ENCODE measurements around the gene EVI2A. TPM values are rescaled to one million over a fixed set of nuclear protein-coding genes. Genes with fewer than 3 reads are reported as not detected.
"Not testable (repeated sequence)": the region's sequence is repeated elsewhere in the genome, so short reads cannot be mapped to it uniquely, and the experiment has no call there.

The EVI2A gene
- total and polyA plus RNA-seq, 4 donors, result 20.4 to 58.7 (median 34.5) TPM

DNA sequence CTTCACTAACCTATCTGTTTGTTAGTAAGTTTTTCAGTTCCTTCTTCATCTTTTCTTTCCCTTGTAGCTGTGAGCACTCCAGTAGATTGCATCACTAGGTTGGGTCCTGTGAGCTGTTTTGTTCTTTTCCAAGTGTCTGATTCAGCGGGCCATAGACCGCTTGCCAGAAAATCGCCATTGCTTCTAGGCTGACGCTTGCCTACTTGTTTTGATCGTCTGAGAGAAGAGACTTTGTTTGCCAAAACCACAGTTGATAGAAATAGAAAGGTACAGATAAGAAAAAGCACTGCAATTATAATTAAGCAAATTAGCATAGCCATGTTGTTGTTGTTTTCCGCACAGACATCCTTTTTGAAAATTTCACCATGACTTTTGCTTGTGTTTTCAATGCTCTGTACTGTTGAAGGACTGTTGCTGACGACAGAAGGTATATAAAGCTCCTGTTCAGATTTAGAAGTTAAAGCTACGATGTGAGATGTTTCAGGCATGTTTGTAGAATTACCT is 3.1 kb downstream of the EVI2A start:
- Histone ChIP-seq H3K27ac (ENCODE audit: low read depth, low read length) (peak overlapping the region; percentile 73), H3K27me3 (ENCODE audit: control insufficient read depth, insufficient read depth, low read length) (no peaks in the 10 kb centered on the region), H3K4me3 (ENCODE audit: low read depth, low read length) (peak overlapping the region; percentile 31), H3K4me1 (ENCODE audit: control insufficient read depth, insufficient read depth, low read length) (no peaks in the 10 kb centered on the region), H3K9me3 (ENCODE audit: control insufficient read depth, insufficient read depth, low read length) (no peaks in the 10 kb centered on the region), H3K36me3 (ENCODE audit: control insufficient read depth, insufficient read depth, low read length) (no peaks in the 10 kb centered on the region)
- DNase-seq (ENCODE audit: low read depth in 4 of 6, low spot score in 6 of 6), result peak in 4 of 6 donors; percentile 33 to 86 (median 66)
- WGBS (ENCODE audit: insufficient coverage), result 50% methylated on average over 2 of the region's 8 CpGs

DNA sequence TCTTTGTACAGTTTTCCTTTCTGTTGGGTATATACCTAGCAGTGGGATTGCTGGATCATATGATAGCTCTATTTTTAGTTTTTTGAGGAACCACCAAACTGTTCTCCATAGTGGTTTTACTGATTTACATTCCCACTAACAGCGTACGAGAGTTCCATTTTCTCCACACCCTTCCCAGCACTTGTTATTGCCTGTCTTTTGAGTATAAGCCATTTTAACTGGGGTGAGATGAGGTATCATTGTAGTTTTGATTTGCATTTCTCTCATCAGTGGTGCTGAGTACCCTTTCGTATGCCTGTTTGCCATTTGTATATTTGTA is 6.7 kb downstream of the EVI2A start:
- Histone ChIP-seq H3K4me1 (ENCODE audit: control insufficient read depth, insufficient read depth, low read length) (no peaks in the 10 kb centered on the region), H3K36me3 (ENCODE audit: control insufficient read depth, insufficient read depth, low read length) (no peaks in the 10 kb centered on the region), H3K27me3 (ENCODE audit: control insufficient read depth, insufficient read depth, low read length) (no peaks in the 10 kb centered on the region), H3K27ac (ENCODE audit: low read depth, low read length) (no peak overlapping the region), H3K9me3 (ENCODE audit: control insufficient read depth, insufficient read depth, low read length) (no peaks in the 10 kb centered on the region), H3K4me3 (ENCODE audit: low read depth, low read length) (no peak overlapping the region)
- no peak for DNase-seq (ENCODE audit: low read depth in 4 of 6, low spot score in 6 of 6)
- no CpG with 5 or more reads among the region's 3 CpGs for WGBS (ENCODE audit: insufficient coverage)

DNA sequence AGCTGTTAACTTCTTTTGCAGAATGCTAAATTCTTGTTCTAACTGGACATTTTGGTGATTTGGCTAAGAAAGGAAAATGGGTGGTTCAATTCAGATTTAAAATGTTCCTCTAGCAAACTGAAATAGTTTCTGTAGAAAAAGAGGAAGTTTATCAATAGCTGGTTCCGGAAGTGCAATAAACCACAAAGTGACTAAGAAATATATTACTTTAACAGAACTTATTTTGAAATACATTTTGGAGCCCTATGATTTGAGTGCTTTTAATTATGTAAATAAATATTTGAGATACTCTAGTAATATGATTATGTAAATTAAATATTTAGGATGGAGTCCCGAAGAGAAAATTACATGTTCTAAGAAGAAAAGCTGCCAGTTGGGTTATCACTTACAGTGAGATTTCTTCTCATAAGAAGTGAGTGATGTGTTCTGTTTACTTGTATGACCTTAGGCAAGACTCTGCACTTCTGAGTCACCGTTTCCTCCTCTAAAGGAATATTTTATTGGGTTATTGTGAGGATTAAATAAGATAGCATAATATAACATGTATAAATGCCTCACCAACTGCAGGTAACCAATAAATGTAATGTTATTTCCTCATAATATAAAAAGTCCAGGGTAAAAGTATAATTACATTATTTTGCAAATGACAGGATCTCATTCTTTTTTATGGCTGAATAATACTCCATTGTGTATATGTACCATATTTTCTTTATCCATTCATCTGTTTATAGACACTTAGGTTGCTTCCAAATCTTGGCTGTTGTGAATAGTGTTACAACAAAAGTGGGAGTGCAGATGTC is 7.2 kb downstream of the EVI2A start, which contains the start of gene EVI2B:
TSS of gene EVI2B (minus strand) at position 73 of the 800 bp plus-strand sequence. CDS start 8,445 bp downstream, outside the sequence.
- H3K36me3 ChIP-seq (ENCODE audit: control insufficient read depth, insufficient read depth, low read length), result no peaks in the 10 kb centered on the region
- H3K9me3 ChIP-seq (ENCODE audit: control insufficient read depth, insufficient read depth, low read length), result no peaks in the 10 kb centered on the region
- no CpG with 5 or more reads among the region's 3 CpGs for WGBS (ENCODE audit: insufficient coverage)
- no peak within 1 kb of the TSS for H3K27ac ChIP-seq (ENCODE audit: low read depth, low read length)
- no peak for DNase-seq (ENCODE audit: low read depth in 4 of 6, low spot score in 6 of 6)
- H3K27me3 ChIP-seq (ENCODE audit: control insufficient read depth, insufficient read depth, low read length), result no peaks in the 10 kb centered on the region
- H3K4me3 ChIP-seq (ENCODE audit: low read depth, low read length), result no peak within 1 kb of the TSS
- no peaks in the 10 kb centered on the region for H3K4me1 ChIP-seq (ENCODE audit: control insufficient read depth, insufficient read depth, low read length)

DNA sequence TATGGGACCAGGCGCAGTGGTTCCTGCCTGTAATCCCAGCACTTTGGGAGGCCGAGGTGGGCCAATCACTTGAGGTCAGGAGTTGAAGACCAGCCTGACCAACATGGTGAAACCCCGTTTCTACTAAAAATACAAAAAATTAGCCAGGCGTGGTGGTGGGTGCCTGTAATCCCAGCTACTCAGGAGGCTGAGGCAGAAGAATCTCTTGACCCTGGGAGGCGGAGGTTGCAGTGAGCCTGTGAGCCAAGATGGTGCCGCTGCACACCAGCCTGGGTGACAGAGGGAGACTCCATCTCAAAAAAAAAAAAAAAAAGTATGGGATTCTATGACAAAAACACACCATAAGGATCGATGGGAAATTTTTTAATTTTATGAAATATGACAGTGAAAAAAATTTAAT is 9.2 kb downstream of the EVI2A start:
- H3K4me3 ChIP-seq (ENCODE audit: low read depth, low read length); H3K4me1 ChIP-seq (ENCODE audit: control insufficient read depth, insufficient read depth, low read length); H3K27me3 ChIP-seq (ENCODE audit: control insufficient read depth, insufficient read depth, low read length); H3K9me3 ChIP-seq (ENCODE audit: control insufficient read depth, insufficient read depth, low read length); DNase-seq (ENCODE audit: low read depth in 4 of 6, low spot score in 6 of 6); H3K36me3 ChIP-seq (ENCODE audit: control insufficient read depth, insufficient read depth, low read length); H3K27ac ChIP-seq (ENCODE audit: low read depth, low read length): not testable (repeated sequence)
- WGBS (ENCODE audit: insufficient coverage), result 95% methylated on average over 4 of the region's 7 CpGs

DNA sequence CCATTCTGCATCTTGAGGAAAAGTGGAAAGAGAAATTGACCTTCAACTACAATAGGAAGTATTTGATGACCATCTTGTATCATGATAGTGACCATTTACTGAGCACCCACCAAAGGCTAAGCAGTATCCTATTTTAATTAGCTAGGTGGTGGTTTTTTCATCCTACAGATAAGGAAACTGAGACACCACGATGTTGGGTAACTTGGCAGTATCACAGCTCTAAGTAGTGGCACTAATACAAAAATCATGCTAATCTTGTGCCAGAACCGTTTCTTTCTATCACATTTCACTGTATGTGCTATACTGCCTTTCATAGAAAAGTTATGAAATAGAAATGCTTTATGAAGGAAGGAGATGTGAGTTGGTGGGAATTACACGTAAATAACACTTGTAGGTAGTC is 9.9 kb downstream of the EVI2A start:
- no peak for DNase-seq (ENCODE audit: low read depth in 4 of 6, low spot score in 6 of 6)
- Histone ChIP-seq H3K9me3 (ENCODE audit: control insufficient read depth, insufficient read depth, low read length) (no peaks in the 10 kb centered on the region), H3K4me1 (ENCODE audit: control insufficient read depth, insufficient read depth, low read length) (no peaks in the 10 kb centered on the region), H3K36me3 (ENCODE audit: control insufficient read depth, insufficient read depth, low read length) (no peaks in the 10 kb centered on the region), H3K4me3 (ENCODE audit: low read depth, low read length) (no peak overlapping the region), H3K27me3 (ENCODE audit: control insufficient read depth, insufficient read depth, low read length) (no peaks in the 10 kb centered on the region), H3K27ac (ENCODE audit: low read depth, low read length) (no peak overlapping the region)
- WGBS (ENCODE audit: insufficient coverage), result no CpG with 5 or more reads among the region's 3 CpGs

DNA sequence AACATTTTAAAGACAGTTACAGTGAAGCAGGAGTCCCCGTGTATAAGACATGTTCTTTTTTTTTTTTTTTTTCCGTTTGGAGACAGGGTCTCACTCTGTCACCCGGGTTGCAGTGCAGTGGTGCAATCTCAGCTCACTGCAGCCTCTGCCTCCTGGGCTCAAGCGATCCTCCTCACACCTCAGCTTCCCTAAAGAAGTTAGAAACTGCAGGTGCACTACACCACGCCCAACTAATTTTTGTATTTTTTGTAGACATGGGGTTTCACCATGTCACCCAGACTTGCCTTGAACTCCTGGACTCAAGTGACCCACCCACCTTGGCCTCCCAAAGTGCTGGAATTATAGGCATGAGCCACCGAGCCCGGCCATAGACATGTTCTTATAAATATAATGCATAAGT is 10.5 kb downstream of the EVI2A start:
- no peaks in the 10 kb centered on the region for H3K27me3 ChIP-seq (ENCODE audit: control insufficient read depth, insufficient read depth, low read length)
- no peaks in the 10 kb centered on the region for H3K36me3 ChIP-seq (ENCODE audit: control insufficient read depth, insufficient read depth, low read length)
- no peak overlapping the region for H3K4me3 ChIP-seq (ENCODE audit: low read depth, low read length)
- WGBS (ENCODE audit: insufficient coverage), result 89% methylated on average over 1 of the region's 7 CpGs
- no peak for DNase-seq (ENCODE audit: low read depth in 4 of 6, low spot score in 6 of 6)
- H3K27ac ChIP-seq (ENCODE audit: low read depth, low read length), result no peak overlapping the region
- H3K9me3 ChIP-seq (ENCODE audit: control insufficient read depth, insufficient read depth, low read length), result no peaks in the 10 kb centered on the region
- no peaks in the 10 kb centered on the region for H3K4me1 ChIP-seq (ENCODE audit: control insufficient read depth, insufficient read depth, low read length)

DNA sequence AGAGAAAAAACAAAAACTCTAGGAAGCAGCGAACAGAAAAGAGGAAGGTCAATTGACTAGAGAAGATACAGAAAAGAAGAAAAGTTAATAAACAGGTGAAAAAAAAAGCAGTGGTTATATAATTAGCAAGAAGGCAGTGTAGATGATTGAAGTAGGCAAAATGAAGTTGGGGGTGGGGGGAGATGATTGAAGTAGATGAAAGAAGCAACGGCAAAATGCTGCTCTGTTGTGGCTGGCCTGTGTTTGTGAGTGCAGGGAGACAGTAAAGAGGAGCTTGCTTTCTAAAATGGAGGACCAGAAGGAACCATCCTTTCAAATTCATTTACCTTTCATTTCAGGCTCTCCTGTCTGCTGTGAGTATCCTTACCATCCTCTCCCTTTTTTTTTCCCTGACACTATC is 11.2 kb downstream of the EVI2A start:
- H3K4me3 ChIP-seq (ENCODE audit: low read depth, low read length), result no peak overlapping the region
- DNase-seq (ENCODE audit: low read depth in 4 of 6, low spot score in 6 of 6), result no peak

DNA sequence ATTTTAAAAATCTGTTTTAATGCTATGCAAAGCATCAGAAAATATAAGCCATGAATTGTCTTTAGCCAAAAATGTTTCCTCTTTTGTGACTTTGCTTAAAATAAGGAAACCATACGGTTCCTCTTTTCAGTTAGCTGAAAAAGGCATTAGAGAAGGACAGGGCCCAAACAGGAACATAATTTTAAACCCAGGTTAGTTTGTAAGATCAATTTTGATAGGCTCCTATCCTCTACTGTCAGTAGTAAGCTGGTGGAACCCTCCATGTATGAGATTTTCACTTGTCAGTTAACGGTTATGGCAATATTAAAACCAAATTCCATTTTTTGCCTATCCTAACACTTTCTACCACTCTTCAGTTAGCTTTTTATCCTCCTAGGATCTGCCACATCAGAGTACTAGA is 11.9 kb downstream of the EVI2A start:
- H3K4me3 ChIP-seq (ENCODE audit: low read depth, low read length), result no peak overlapping the region
- H3K36me3 ChIP-seq (ENCODE audit: control insufficient read depth, insufficient read depth, low read length), result no peaks in the 10 kb centered on the region
- WGBS (ENCODE audit: insufficient coverage), result no CpG with 5 or more reads among the region's 2 CpGs
- no peaks in the 10 kb centered on the region for H3K4me1 ChIP-seq (ENCODE audit: control insufficient read depth, insufficient read depth, low read length)
- H3K9me3 ChIP-seq (ENCODE audit: control insufficient read depth, insufficient read depth, low read length), result no peaks in the 10 kb centered on the region
- DNase-seq (ENCODE audit: low read depth in 4 of 6, low spot score in 6 of 6), result no peak
- no peaks in the 10 kb centered on the region for H3K27me3 ChIP-seq (ENCODE audit: control insufficient read depth, insufficient read depth, low read length)
- H3K27ac ChIP-seq (ENCODE audit: low read depth, low read length), result no peak overlapping the region

More for the DNA sequence above, 11.2 kb downstream of the EVI2A start:
- Histone ChIP-seq H3K27ac (ENCODE audit: low read depth, low read length) (no peak overlapping the region), H3K9me3 (ENCODE audit: control insufficient read depth, insufficient read depth, low read length) (no peaks in the 10 kb centered on the region), H3K36me3 (ENCODE audit: control insufficient read depth, insufficient read depth, low read length) (no peaks in the 10 kb centered on the region), H3K4me1 (ENCODE audit: control insufficient read depth, insufficient read depth, low read length) (no peaks in the 10 kb centered on the region), H3K27me3 (ENCODE audit: control insufficient read depth, insufficient read depth, low read length) (no peaks in the 10 kb centered on the region)
- 46% methylated on average over 2 of the region's 2 CpGs for WGBS (ENCODE audit: insufficient coverage)

DNA sequence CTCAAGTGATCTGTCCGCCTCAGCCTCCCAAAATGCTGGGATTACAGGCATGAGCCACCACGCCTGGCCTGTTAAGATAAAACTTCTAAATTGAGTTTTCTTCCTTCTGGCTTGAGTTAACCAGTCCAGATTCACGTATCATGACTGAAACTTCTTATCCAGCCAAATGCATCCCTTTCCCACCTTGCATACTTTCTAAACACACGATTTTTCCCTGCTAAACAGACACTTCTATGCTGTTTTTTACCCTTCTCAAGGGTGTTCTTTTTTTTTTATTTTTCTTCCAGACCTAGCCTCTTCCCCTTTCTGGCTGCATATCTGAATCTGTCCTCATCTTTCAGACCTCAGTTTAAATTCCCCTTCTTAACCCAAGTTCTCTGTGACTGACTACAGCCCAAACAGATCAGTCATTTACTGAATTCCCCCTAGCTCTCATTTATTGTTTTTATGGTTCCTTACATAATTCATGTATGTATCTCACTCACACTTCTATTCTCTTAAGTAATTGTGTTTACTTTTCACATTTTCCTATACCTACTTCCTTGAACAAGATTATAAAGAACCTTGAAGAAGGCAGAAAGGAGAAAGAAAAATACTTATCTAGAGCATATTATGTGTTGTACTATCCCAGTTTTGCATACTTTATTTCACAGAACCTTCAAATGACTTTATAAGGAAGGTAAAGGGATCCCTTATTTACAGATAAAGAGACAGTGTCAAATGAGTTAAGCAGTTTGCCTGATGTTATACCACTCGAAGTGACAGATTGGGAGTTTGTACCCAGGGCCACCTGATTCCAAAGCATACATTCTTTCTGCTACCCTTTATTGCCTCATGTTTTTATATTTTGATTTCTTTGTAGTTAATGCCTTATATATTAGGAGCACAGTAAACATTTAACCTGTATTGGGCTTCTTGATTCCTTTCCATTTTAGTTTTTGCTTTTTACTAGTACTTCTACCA is 12.8 kb downstream of the EVI2A start:
- H3K36me3 ChIP-seq (ENCODE audit: control insufficient read depth, insufficient read depth, low read length), result no peaks in the 10 kb centered on the region
- H3K4me3 ChIP-seq (ENCODE audit: low read depth, low read length), result no peak overlapping the region
- no peak for DNase-seq (ENCODE audit: low read depth in 4 of 6, low spot score in 6 of 6)
- no peak overlapping the region for H3K27ac ChIP-seq (ENCODE audit: low read depth, low read length)
- H3K9me3 ChIP-seq (ENCODE audit: control insufficient read depth, insufficient read depth, low read length), result no peaks in the 10 kb centered on the region
- 92% methylated on average over 4 of the region's 5 CpGs for WGBS (ENCODE audit: insufficient coverage)
- no peaks in the 10 kb centered on the region for H3K27me3 ChIP-seq (ENCODE audit: control insufficient read depth, insufficient read depth, low read length)
- no peaks in the 10 kb centered on the region for H3K4me1 ChIP-seq (ENCODE audit: control insufficient read depth, insufficient read depth, low read length)
